Measurements from ENCODE around the gene MAN2B2. TPM values are rescaled to one million over a fixed set of nuclear protein-coding genes. Genes with fewer than 3 reads are reported as not detected.

Gene MAN2B2
- total and polyA plus RNA-seq, 9 of the 15 experiments (the other 6 are each of a cell fraction or from before 2014, with no cell fraction given), result 0.21 to 8.8 (median 3.7) TPM

DNA sequence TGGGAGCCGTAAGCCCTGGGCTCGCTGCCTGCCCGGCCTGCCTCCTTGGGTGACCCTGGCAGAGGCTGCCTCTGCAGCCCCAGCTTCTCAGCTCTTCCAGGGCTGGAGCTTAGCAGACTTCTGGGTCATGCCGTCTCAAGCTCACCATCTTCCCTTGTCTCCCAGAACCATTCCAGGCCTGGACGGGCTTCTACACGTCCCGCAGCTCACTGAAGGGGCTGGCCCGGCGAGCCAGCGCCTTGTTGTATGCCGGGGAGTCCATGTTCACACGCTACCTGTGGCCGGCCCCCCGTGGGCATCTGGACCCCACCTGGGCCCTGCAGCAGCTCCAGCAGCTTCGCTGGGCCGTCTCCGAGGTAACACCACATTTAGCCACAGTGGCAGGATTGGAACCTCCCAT is 22.0 kb downstream of the MAN2B2 start:
- H3K9me1 ChIP-seq (ENCODE audit: control insufficient read depth, insufficient read depth, low read length), result no peaks in the 10 kb centered on the region
- H3K27ac ChIP-seq (ENCODE audit: extremely low read depth, low read depth, low read length), result no peak overlapping the region
- ATAC-seq, result no peak
- no TSS peak for BruUV-seq (replicated peaks)
- peaks cover 6% of the 10 kb centered on the region; the same call in 1 of the 2 replicates for H4K20me1 ChIP-seq (replicated peaks; ENCODE audit: control insufficient read depth, insufficient read depth, low read length)
- in situ Hi-C loops (cut with MboI) (no loop called here), intact Hi-C loops (cut with micrococcal nuclease) (no loop called here)
- H3K4me3 ChIP-seq, result no peak overlapping the region
- no peak overlapping the region for H3K4me2 ChIP-seq (ENCODE audit: insufficient read depth, low read length)
- no peaks in the 10 kb centered on the region for H3K27me3 ChIP-seq (ENCODE audit: control insufficient read depth in 2 of 2, insufficient read depth in 2 of 2, low read length in 2 of 2)
- WGBS (ENCODE audit: insufficient coverage, low coverage, missing lambda C conversion rate), result 75% methylated on average over 9 of the region's 17 CpGs
- H3K36me3 ChIP-seq (ENCODE audit: control insufficient read depth, insufficient read depth, low read length), result no peaks in the 10 kb centered on the region; the same call in 2 of the 3 replicates
- DNase-seq (ENCODE audit: extremely low read depth in 1 of 4, low spot score in 3 of 4), result no peak
- no peaks in the 10 kb centered on the region for H3K9me3 ChIP-seq (replicated peaks; ENCODE audit: control insufficient read depth, insufficient read depth, low read depth, low read length)
- ChIA-PET CTCF (ENCODE audit: low intra/inter-chr PET ratio) (no interaction called here), POLR2A (interaction anchor here (0.7 to 2.1 kb wide), 2 partner anchors 9 to 438 kb away, joined by 4 to 5 read pairs; no protein-coding TSS in a partner anchor)
- H3K9ac ChIP-seq (ENCODE audit: insufficient read depth in 1 of 2, low read depth in 2 of 2, low read length in 2 of 2), result peak overlapping the region in 1 of 2 experiments; percentile 33; a peak in 1 of 4 replicates
- no peak overlapping the region for H2AFZ ChIP-seq (ENCODE audit: low read depth, low read length)
- TF ChIP-seq NCOA1 (IDR thresholded peaks at IDR 0.05; ENCODE audit: low read depth) (no peak), POLR2G (IDR thresholded peaks at IDR 0.05; ENCODE audit: low read depth, low read length) (0 out of 2 replicates have a peak, but pooled peaks have one; percentile 42)
- FAIRE-seq, result no peak
- H3K79me2 ChIP-seq (ENCODE audit: control insufficient read depth, insufficient read depth, low read length), result no peaks in the 10 kb centered on the region
- H3K4me1 ChIP-seq (replicated peaks in 1 of 2; ENCODE audit: control insufficient read depth in 2 of 2, insufficient read depth in 2 of 2, low read length in 2 of 2), result peaks cover 7 to 32% of the 10 kb centered on the region in 2 experiments; a peak in 4 of 5 replicates

DNA sequence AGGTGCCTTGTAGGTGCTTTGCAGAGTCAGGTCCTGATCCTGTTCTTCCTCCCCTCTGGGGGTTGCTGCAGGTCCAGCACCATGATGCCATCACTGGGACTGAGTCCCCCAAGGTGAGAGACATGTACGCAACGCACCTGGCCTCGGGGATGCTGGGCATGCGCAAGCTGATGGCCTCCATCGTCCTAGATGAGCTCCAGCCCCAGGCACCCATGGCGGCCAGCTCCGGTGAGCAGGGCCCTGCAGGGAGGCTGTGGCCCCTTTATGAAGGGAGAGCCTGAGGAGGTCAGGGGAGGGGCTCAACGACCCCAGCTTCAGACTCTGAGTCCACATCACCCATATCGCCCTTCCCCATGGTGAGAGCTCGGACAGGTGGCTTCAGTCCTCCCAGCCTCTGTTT is 23.1 kb downstream of the MAN2B2 start:
- H3K9ac ChIP-seq (ENCODE audit: insufficient read depth in 1 of 2, low read depth in 2 of 2, low read length in 2 of 2), result no peak overlapping the region
- peaks cover 6% of the 10 kb centered on the region; the same call in 1 of the 2 replicates for H4K20me1 ChIP-seq (replicated peaks; ENCODE audit: control insufficient read depth, insufficient read depth, low read length)
- no peaks in the 10 kb centered on the region for H3K9me1 ChIP-seq (ENCODE audit: control insufficient read depth, insufficient read depth, low read length)
- 51% methylated on average over 4 of the region's 10 CpGs for WGBS (ENCODE audit: insufficient coverage, low coverage, missing lambda C conversion rate)
- DNase-seq (ENCODE audit: extremely low read depth in 1 of 4, low spot score in 3 of 4) (no peak), ATAC-seq (no peak), FAIRE-seq (no peak)
- H3K9me3 ChIP-seq (replicated peaks; ENCODE audit: control insufficient read depth, insufficient read depth, low read depth, low read length), result no peaks in the 10 kb centered on the region
- intact Hi-C loops (cut with micrococcal nuclease), result no loop called here
- peaks cover 7 to 31% of the 10 kb centered on the region in 2 experiments; a peak in 4 of 5 replicates for H3K4me1 ChIP-seq (replicated peaks in 1 of 2; ENCODE audit: control insufficient read depth in 2 of 2, insufficient read depth in 2 of 2, low read length in 2 of 2)
- H3K36me3 ChIP-seq (ENCODE audit: control insufficient read depth, insufficient read depth, low read length), result no peaks in the 10 kb centered on the region; the same call in 2 of the 3 replicates
- no peaks in the 10 kb centered on the region for H3K79me2 ChIP-seq (ENCODE audit: control insufficient read depth, insufficient read depth, low read length)
- ChIA-PET POLR2A (interaction anchor here (1.1 to 2.1 kb wide), 2 partner anchors 8 to 31 kb away, joined by 3 to 5 read pairs; no protein-coding TSS in a partner anchor), CTCF (ENCODE audit: low intra/inter-chr PET ratio) (no interaction called here)
- no peak overlapping the region for H3K27ac ChIP-seq (ENCODE audit: extremely low read depth, low read depth, low read length)
- TF ChIP-seq ZKSCAN1 (IDR thresholded peaks at IDR 0.05; ENCODE audit: low read depth, low read length), result peak; percentile 77; the same call in 1 of the 2 replicates
- no peak for TF ChIP-seq ATF2 (CRISPR knock-in tag; IDR thresholded peaks at IDR 0.05)
- H2AFZ ChIP-seq (ENCODE audit: low read depth, low read length), result no peak overlapping the region
- no TSS peak for BruUV-seq (replicated peaks)
- H3K4me3 ChIP-seq, result no peak overlapping the region
- H3K27me3 ChIP-seq (ENCODE audit: control insufficient read depth in 2 of 2, insufficient read depth in 2 of 2, low read length in 2 of 2), result no peaks in the 10 kb centered on the region
- in situ Hi-C loops (cut with MboI), result no loop called here
- no peak overlapping the region for H3K4me2 ChIP-seq (ENCODE audit: insufficient read depth, low read length)

All from K562 (cell line).